ENCODE measurements around the gene HSDL2.
A peak's percentile ranks its signal among the peaks of the same experiment; 100 is the strongest.

HSDL2 gene

DNA sequence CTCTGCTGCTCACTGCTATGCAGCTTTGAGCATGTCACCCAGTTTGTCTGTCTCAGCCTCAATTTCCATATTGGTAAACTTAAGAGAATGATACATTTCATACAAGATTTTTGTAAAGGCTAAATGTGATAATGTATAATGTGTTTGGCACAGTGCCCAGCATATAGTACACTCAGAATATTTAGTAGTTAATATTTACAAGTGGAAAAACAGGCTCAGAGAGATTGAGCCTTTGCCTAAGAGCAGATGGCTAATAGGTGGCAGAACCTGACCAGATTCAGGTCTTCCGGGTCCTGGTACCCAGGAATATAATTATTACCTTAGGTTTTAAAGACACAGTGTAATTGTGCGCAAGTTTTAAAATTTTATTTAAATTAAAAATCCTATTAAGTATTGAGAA, 59.9 kb downstream of the HSDL2 start:
- no peak for TF ChIP-seq MYC (IDR thresholded peaks at IDR 0.05; ENCODE audit: low read depth, low read length)
- TF ChIP-seq, protein P1, sequence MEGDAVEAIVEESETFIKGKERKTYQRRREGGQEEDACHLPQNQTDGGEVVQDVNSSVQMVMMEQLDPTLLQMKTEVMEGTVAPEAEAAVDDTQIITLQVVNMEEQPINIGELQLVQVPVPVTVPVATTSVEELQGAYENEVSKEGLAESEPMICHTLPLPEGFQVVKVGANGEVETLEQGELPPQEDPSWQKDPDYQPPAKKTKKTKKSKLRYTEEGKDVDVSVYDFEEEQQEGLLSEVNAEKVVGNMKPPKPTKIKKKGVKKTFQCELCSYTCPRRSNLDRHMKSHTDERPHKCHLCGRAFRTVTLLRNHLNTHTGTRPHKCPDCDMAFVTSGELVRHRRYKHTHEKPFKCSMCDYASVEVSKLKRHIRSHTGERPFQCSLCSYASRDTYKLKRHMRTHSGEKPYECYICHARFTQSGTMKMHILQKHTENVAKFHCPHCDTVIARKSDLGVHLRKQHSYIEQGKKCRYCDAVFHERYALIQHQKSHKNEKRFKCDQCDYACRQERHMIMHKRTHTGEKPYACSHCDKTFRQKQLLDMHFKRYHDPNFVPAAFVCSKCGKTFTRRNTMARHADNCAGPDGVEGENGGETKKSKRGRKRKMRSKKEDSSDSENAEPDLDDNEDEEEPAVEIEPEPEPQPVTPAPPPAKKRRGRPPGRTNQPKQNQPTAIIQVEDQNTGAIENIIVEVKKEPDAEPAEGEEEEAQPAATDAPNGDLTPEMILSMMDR (IDR thresholded peaks at IDR 0.05; ENCODE audit: low read depth, low read length), result no peak
- TF ChIP-seq, protein P2, sequence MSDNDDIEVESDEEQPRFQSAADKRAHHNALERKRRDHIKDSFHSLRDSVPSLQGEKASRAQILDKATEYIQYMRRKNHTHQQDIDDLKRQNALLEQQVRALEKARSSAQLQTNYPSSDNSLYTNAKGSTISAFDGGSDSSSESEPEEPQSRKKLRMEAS (IDR thresholded peaks at IDR 0.05; ENCODE audit: low read depth, low read length), result no peak
- no peak for TF ChIP-seq POLR2A (IDR thresholded peaks at IDR 0.05; ENCODE audit: extremely low read depth, insufficient read length)
- no peak for DNase-seq (ENCODE audit: low read depth)
- no peak overlapping the region for H3K4me3 ChIP-seq (ENCODE audit: low read depth, low read length)

DNA sequence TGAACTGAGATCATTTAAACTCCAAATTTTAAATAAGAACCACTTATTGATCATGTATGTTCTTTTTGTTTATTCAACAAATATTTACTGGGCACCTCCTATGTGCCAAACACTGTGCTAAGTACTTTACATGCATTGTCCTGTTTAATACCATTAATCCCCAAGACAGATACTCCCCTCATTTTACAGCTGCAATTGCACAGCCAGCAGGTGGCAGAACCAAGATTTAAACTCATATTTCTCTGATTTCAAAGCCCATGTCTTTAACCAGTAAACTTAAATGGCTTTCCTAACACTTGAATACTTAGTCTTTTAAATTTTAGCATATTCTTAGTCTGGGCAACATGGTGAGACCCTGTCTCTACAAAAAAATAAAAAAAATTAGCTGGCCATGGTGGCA, 63.3 kb downstream of the HSDL2 start:
- peak; percentile 33 for DNase-seq (ENCODE audit: low read depth)
- TF ChIP-seq MYC (IDR thresholded peaks at IDR 0.05; ENCODE audit: low read depth, low read length) (no peak), POLR2A (IDR thresholded peaks at IDR 0.05; ENCODE audit: extremely low read depth, insufficient read length) (no peak)
- TF ChIP-seq, protein P1 (IDR thresholded peaks at IDR 0.05; ENCODE audit: low read depth, low read length), result peak; percentile 43
- TF ChIP-seq, protein P2 (IDR thresholded peaks at IDR 0.05; ENCODE audit: low read depth, low read length), result no peak
- H3K4me3 ChIP-seq (ENCODE audit: low read depth, low read length), result no peak overlapping the region

DNA sequence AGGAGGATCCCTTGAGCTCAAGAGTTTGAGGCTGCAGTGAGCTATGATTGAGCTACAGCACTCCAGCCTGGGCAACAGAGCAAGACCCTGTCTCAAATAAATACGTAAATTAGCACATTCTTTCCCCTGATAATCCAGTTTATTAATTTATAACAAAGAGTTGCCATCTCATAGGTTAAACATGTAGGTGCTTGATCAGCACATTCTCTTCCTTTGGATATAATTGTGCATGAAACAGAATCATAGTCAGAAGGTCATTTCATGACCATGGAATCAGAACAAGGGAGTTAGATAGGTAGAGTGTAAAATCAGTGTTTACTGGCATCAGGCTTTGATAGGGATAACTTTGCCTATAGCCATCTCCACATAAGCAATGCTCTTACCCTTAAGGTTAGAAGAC, 63.7 kb downstream of the HSDL2 start:
- no peak for TF ChIP-seq MYC (IDR thresholded peaks at IDR 0.05; ENCODE audit: low read depth, low read length)
- TF ChIP-seq, protein P1 (IDR thresholded peaks at IDR 0.05; ENCODE audit: low read depth, low read length), result no peak
- no peak for TF ChIP-seq POLR2A (IDR thresholded peaks at IDR 0.05; ENCODE audit: extremely low read depth, insufficient read length)
- TF ChIP-seq, protein P2 (IDR thresholded peaks at IDR 0.05; ENCODE audit: low read depth, low read length), result no peak
- DNase-seq (ENCODE audit: low read depth), result no peak
- H3K4me3 ChIP-seq (ENCODE audit: low read depth, low read length), result no peak overlapping the region

DNA sequence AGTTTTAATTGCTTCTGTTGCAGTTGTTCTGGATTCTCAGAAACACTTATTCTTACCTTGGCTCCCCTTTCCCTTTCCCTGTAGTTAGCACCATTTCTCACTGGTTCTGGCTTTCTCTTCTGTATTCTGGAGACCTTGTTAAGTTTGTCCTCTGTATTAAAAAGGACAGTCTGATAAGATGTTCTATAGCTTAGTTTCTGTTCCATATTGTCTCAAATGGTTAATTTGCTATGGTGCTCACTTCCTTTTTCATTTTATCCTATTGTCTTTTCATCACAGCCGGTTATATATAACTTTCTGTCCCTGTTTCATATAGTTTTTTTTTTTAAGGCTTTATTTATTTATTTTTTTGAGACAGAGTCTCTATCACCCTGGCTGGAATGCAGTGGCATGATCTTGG, 65.3 kb downstream of the HSDL2 start:
- H3K4me3 ChIP-seq (ENCODE audit: low read depth, low read length), result no peak overlapping the region
- DNase-seq (ENCODE audit: low read depth), result no peak
- TF ChIP-seq, protein P1 (IDR thresholded peaks at IDR 0.05; ENCODE audit: low read depth, low read length), result no peak
- TF ChIP-seq MYC (IDR thresholded peaks at IDR 0.05; ENCODE audit: low read depth, low read length) (no peak), POLR2A (IDR thresholded peaks at IDR 0.05; ENCODE audit: extremely low read depth, insufficient read length) (no peak)
- TF ChIP-seq, protein P2 (IDR thresholded peaks at IDR 0.05; ENCODE audit: low read depth, low read length), result no peak

DNA sequence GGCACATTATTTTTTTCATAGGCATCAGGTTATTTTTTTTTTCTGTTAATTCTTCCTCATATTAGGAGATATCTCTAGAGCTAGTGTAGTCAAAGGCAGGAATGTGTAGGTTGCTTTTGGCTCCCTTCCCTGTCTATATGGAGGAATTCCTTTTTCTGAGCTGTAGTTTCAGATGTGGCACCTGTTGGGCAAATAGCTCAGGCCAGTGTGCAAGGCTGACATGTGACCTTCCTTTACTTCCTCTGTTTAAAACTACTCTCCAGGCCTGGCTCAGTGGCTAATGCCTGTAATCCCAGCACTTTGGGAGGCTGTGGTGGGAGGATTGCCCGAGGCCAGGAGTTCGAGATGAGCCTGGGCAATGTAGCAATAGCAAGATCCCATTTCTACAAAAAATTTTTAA, 66.2 kb downstream of the HSDL2 start:
- DNase-seq (ENCODE audit: low read depth), result no peak
- H3K4me3 ChIP-seq (ENCODE audit: low read depth, low read length), result no peak overlapping the region
- TF ChIP-seq POLR2A (IDR thresholded peaks at IDR 0.05; ENCODE audit: extremely low read depth, insufficient read length), result no peak
- no peak for TF ChIP-seq MYC (IDR thresholded peaks at IDR 0.05; ENCODE audit: low read depth, low read length)
- TF ChIP-seq, protein P1 (IDR thresholded peaks at IDR 0.05; ENCODE audit: low read depth, low read length), result no peak
- TF ChIP-seq, protein P2 (IDR thresholded peaks at IDR 0.05; ENCODE audit: low read depth, low read length), result no peak

DNA sequence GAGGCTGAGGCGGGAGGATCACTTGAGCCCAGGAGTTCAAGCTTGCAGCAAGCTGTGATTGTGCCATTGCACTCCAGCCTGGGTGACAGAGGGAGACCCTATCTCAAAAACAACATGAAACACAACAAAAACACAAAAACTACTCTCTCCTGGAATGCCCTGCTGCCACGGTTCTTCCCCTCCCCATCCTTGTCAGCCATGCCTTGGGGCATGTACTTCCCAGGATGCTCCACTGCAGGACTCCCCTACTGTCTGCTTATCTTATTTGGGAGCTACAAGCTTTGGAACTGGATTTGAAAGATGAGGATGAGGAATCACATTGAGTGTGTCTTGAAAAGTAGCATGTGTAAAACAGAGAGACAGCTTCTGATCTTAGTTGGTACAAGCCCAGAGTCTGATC, 66.6 kb downstream of the HSDL2 start:
- DNase-seq (ENCODE audit: low read depth), result no peak
- TF ChIP-seq, protein P2 (IDR thresholded peaks at IDR 0.05; ENCODE audit: low read depth, low read length), result no peak
- TF ChIP-seq, protein P1 (IDR thresholded peaks at IDR 0.05; ENCODE audit: low read depth, low read length), result no peak
- no peak overlapping the region for H3K4me3 ChIP-seq (ENCODE audit: low read depth, low read length)

Data from NB4 (cell line).